Measurements from ENCODE around the gene TIMM44. TPM values are rescaled to one million over a fixed set of nuclear protein-coding genes. Genes with fewer than 3 reads are reported as not detected.

The TIMM44 gene
- total RNA-seq, 3 donors from 2014 or later: 55.5 to 80.4 (median 63.4) TPM

DNA sequence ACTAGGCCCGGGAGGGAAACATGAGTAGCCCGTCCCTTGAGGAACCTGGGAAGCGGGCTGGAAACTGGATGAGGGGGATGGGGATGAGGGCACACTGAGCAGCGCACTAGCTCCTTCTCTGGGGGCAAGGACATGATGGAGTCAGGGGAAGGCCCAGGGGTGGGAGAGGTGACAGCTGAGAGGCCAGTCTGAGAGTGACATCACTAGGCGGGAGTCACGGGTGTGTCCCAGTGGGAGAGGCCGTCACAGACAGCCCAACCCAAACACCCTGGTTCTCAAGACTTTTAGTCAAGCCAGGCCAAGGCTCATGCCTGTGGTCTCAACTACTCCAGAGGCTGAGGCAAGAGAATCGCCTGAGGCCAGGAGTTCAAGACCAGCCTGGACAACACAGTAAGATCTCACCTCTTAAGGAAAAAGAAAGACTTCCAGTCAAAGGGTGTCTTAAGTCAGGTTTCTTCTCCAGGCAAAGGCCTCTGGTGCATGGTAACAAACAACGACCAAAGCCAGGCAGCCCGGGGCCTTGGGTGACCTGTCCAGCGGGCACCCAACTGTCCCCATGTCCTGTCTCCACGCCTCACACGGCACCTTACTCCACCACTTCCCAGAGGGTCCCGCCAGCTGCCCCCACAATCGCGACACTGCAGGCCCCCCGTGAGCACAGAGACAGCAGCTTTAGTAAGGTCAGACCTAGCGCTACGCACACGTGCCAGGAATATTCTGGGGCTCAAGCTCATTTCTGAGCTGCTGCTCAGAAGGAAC lies 25.5 kb upstream of the TIMM44 start:
- intact Hi-C loops (cut with DNase I, micrococcal nuclease): no loop called here
- no peak overlapping the region for H3K4me3 ChIP-seq
- H3K9me3 ChIP-seq: no peaks in the 10 kb centered on the region
- H3K36me3 ChIP-seq (ENCODE audit: low read depth): no peaks in the 10 kb centered on the region
- DNase-seq: peak in 1 of 3 donors; percentile 39
- peak; percentile 21 for ATAC-seq
- no peaks in the 10 kb centered on the region for H3K4me1 ChIP-seq (ENCODE audit: low read depth)
- TF ChIP-seq, protein P1, sequence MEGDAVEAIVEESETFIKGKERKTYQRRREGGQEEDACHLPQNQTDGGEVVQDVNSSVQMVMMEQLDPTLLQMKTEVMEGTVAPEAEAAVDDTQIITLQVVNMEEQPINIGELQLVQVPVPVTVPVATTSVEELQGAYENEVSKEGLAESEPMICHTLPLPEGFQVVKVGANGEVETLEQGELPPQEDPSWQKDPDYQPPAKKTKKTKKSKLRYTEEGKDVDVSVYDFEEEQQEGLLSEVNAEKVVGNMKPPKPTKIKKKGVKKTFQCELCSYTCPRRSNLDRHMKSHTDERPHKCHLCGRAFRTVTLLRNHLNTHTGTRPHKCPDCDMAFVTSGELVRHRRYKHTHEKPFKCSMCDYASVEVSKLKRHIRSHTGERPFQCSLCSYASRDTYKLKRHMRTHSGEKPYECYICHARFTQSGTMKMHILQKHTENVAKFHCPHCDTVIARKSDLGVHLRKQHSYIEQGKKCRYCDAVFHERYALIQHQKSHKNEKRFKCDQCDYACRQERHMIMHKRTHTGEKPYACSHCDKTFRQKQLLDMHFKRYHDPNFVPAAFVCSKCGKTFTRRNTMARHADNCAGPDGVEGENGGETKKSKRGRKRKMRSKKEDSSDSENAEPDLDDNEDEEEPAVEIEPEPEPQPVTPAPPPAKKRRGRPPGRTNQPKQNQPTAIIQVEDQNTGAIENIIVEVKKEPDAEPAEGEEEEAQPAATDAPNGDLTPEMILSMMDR (IDR thresholded peaks at IDR 0.05): no peak

DNA sequence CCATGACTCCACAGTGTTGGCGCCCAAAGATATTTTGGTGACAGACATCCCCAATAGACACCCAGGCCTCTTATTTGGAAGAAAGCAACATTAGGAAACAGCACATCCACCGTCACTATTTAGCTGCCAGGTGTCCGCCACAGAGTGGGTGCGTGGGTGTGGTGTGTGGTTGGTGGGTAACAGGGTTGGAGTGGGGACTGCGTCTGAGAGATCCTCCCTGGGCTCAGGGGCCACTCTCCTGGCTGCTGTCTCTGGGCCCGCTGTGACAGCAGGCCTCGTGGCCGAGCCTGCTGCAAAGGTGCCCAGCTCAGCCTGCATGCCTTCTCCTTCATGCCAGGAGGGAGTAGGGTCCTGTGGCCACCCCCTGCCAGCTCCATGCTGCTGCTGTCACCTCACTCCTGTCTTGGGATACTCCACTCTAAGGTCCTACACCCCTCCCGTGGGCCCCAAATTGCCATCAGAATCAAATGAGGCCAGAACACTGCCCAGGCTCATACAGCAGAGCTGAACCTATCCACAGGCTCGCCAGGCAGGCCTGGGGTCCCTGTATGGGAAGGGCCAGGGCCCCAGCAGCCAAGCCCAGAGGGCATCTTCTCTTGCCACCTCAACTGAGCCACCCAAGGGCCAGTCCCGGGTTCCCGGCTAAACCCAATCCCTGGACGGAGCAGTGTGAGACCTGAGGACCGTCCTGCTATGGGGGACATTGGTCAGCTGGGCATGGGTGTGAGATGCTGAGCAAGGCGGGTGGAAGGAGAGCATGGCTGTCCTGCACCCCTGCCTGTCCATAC lies 24.7 kb upstream of the TIMM44 start:
- intact Hi-C loops (cut with DNase I, micrococcal nuclease): no loop called here
- Histone ChIP-seq H3K36me3 (ENCODE audit: low read depth) (no peaks in the 10 kb centered on the region), H3K4me1 (ENCODE audit: low read depth) (no peaks in the 10 kb centered on the region), H3K4me3 (no peak overlapping the region), H3K9me3 (no peaks in the 10 kb centered on the region)
- TF ChIP-seq, protein P1 (IDR thresholded peaks at IDR 0.05): no peak
- ATAC-seq: no peak
- DNase-seq: peak in 1 of 3 donors; percentile 22

DNA sequence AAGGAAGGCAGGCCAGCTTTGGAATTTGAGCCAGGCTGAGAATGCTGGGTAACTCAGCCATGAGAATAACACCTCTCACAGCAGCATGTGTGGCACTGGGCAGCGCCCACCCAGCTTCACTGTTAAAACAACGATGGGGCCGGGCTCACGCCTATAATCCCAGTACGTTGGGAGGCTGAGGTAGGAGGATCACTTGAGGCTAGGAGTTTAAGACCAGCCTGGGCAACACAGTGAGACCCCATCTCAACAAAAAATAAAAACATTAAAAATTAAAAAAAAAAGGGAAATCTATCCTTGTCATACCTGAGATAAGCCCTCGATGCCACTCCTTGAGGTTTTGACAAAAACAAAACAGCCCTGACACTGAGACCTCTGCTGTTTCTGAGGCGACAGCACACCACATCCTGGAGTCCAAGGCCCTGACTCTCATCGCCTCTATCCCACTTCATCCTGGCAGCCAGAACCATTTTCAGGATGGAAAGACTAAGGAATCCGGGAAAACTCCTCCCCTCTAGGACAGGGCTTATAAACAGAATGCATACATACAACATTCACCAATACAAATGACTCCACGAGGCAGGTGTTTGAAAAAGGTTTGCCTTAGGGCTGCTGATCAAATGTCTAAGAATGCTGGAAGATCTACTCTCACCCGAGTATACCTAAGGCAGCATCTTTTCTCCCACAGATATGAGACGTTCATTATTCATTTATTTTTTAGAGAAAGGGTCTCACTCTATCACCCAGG lies 22.6 kb upstream of the TIMM44 start:
- no peak for DNase-seq
- no peaks in the 10 kb centered on the region for H3K36me3 ChIP-seq (ENCODE audit: low read depth)
- ATAC-seq: no peak
- H3K9me3 ChIP-seq: no peaks in the 10 kb centered on the region
- TF ChIP-seq, protein P1 (IDR thresholded peaks at IDR 0.05): no peak
- no peaks in the 10 kb centered on the region for H3K4me1 ChIP-seq (ENCODE audit: low read depth)
- no peak overlapping the region for H3K4me3 ChIP-seq
- intact Hi-C loops (cut with DNase I, micrococcal nuclease): no loop called here

DNA sequence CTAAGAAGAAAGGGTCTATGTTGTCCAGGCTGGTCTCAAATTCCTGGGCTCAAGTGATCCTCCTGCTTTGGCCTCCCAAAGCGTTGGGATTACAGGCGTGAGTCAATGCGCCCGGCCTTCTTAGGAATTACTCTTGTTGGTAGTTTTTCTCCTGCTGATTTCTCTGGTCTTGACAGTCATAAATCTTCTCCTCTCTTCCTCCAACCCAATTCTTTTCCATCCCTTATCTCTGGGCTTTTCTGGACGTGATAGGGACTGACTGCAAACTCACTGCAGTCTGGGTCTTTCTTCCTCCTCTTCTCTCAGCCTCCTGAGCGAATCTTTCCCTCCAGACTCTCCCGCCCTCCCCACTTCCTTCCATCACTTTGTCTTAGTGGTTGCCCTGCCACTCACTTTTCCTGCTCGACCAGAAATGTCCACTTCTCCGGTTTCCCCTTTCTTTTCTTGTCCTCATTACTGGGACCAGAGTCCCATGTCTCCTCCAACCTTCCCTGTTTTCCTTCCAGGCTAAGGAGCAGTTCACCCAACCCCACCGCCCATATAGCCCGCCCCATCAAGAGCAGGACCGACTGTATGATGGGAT lies 21.9 kb upstream of the TIMM44 start:
- no peaks in the 10 kb centered on the region for H3K36me3 ChIP-seq (ENCODE audit: low read depth)
- ATAC-seq (no peak), DNase-seq (no peak)
- no peaks in the 10 kb centered on the region for H3K4me1 ChIP-seq (ENCODE audit: low read depth)
- no peaks in the 10 kb centered on the region for H3K9me3 ChIP-seq
- H3K4me3 ChIP-seq: no peak overlapping the region
- intact Hi-C loops (cut with DNase I, micrococcal nuclease): no loop called here
- TF ChIP-seq, protein P1 (IDR thresholded peaks at IDR 0.05): no peak

DNA sequence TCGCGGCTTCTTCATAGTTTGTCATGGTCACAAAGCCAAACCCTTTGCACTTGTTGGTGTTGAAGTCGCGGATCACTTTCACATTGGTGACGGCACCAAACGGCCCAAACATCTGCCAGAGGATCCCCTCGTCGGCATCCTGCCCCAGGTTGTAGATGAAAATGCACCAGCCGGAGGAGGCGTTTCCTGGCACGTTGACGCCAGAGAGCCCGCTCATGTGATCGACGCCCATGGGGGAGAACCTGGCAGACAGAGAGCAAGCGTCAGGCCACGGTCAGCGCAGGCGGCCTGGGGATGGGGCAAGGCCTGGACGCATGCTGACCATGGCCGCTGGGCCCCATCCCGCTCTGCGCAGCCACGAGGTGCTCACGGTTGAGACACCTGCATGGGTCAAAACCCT lies 20.1 kb upstream of the TIMM44 start:
- no peaks in the 10 kb centered on the region for H3K4me1 ChIP-seq (ENCODE audit: low read depth)
- DNase-seq (no peak), ATAC-seq (no peak)
- H3K4me3 ChIP-seq: no peak overlapping the region
- H3K36me3 ChIP-seq (ENCODE audit: low read depth): no peaks in the 10 kb centered on the region
- intact Hi-C loops (cut with DNase I, micrococcal nuclease): no loop called here
- no peaks in the 10 kb centered on the region for H3K9me3 ChIP-seq
- TF ChIP-seq, protein P1 (IDR thresholded peaks at IDR 0.05): no peak

Measured in mucosa of descending colon (tissue), 3 donors.